ENCODE measurements around the gene UQCRHL. TPM values are rescaled to one million over a fixed set of nuclear protein-coding genes. Genes with fewer than 3 reads are reported as not detected.
A peak's percentile ranks its signal among the peaks of the same experiment; 100 is the strongest.

Gene UQCRHL
- total and polyA plus RNA-seq, 5 donors from 2014 or later: 0.59 to 1.7 (median 1.1) TPM

- Mint-ChIP-seq H3K9me3 (no peaks in the 10 kb centered on the region), H3K36me3 (no peaks in the 10 kb centered on the region), H3K27me3 (no peaks in the 10 kb centered on the region), H3K4me3 (no peak overlapping the region), H3K27ac (no peak overlapping the region), H3K4me1 (no peaks in the 10 kb centered on the region)
- ATAC-seq (ENCODE audit: low read depth in 2 of 2) (no peak), DNase-seq (no peak)
- Histone ChIP-seq H3K27me3 (ENCODE audit: control insufficient read depth, insufficient read depth, low read length) (no peaks in the 10 kb centered on the region), H3K36me3 (ENCODE audit: control insufficient read depth, insufficient read depth, low read length) (no peaks in the 10 kb centered on the region), H3K9me3 (ENCODE audit: control insufficient read depth in 2 of 2, low read length in 2 of 2) (no peaks in the 10 kb centered on the region), H3K4me1 (ENCODE audit: control insufficient read depth, insufficient read depth, low read length, poor library complexity, severe bottlenecking) (no peaks in the 10 kb centered on the region), H3K4me3 (ENCODE audit: low read depth, low read length) (no peak overlapping the region), H3K27ac (ENCODE audit: insufficient read depth, low read length, poor library complexity, severe bottlenecking) (no peak overlapping the region)
Observed at GRCh38 chr1:15799928-15800835, 7.3 kb downstream of the UQCRHL start.

GRCh38 chr1:15799004-15799867 lies 8.2 kb downstream of the UQCRHL start:
- no peak overlapping the region for H3K27ac ChIP-seq (ENCODE audit: insufficient read depth, low read length, poor library complexity, severe bottlenecking)
- DNase-seq (no peak), ATAC-seq (ENCODE audit: low read depth in 2 of 2) (peak in 1 of 2 donors; percentile 30)
- no peaks in the 10 kb centered on the region for H3K4me1 ChIP-seq (ENCODE audit: control insufficient read depth, insufficient read depth, low read length, poor library complexity, severe bottlenecking)
- H3K9me3 ChIP-seq (ENCODE audit: control insufficient read depth in 2 of 2, low read length in 2 of 2): no peaks in the 10 kb centered on the region
- H3K36me3 ChIP-seq (ENCODE audit: control insufficient read depth, insufficient read depth, low read length): no peaks in the 10 kb centered on the region
- H3K27me3 Mint-ChIP-seq: no peaks in the 10 kb centered on the region
- no peak overlapping the region for H3K4me3 Mint-ChIP-seq
- no peaks in the 10 kb centered on the region for H3K36me3 Mint-ChIP-seq
- no peak overlapping the region for H3K27ac Mint-ChIP-seq
- no peaks in the 10 kb centered on the region for H3K27me3 ChIP-seq (ENCODE audit: control insufficient read depth, insufficient read depth, low read length)
- H3K4me3 ChIP-seq (ENCODE audit: low read depth, low read length): no peak overlapping the region
- H3K9me3 Mint-ChIP-seq: no peaks in the 10 kb centered on the region
- H3K4me1 Mint-ChIP-seq: no peaks in the 10 kb centered on the region

- Histone ChIP-seq H3K36me3 (ENCODE audit: control insufficient read depth, insufficient read depth, low read length) (no peaks in the 10 kb centered on the region), H3K4me1 (ENCODE audit: control insufficient read depth, insufficient read depth, low read length, poor library complexity, severe bottlenecking) (no peaks in the 10 kb centered on the region), H3K9me3 (ENCODE audit: control insufficient read depth in 2 of 2, low read length in 2 of 2) (no peaks in the 10 kb centered on the region), H3K27me3 (ENCODE audit: control insufficient read depth, insufficient read depth, low read length) (no peaks in the 10 kb centered on the region), H3K27ac (ENCODE audit: insufficient read depth, low read length, poor library complexity, severe bottlenecking) (no peak overlapping the region), H3K4me3 (ENCODE audit: low read depth, low read length) (no peak overlapping the region)
- no peak for ATAC-seq (ENCODE audit: low read depth in 2 of 2)
- Mint-ChIP-seq H3K36me3 (no peaks in the 10 kb centered on the region), H3K4me1 (no peaks in the 10 kb centered on the region), H3K27me3 (no peaks in the 10 kb centered on the region), H3K27ac (no peak overlapping the region), H3K9me3 (no peaks in the 10 kb centered on the region), H3K4me3 (no peak overlapping the region)
- DNase-seq: no peak
Observed at GRCh38 chr1:15797614-15798390, 9.6 kb downstream of the UQCRHL start.

GRCh38 chr1:15796086-15796462 lies 11.4 kb downstream of the UQCRHL start:
- Histone ChIP-seq H3K27me3 (ENCODE audit: control insufficient read depth, insufficient read depth, low read length) (no peaks in the 10 kb centered on the region), H3K36me3 (ENCODE audit: control insufficient read depth, insufficient read depth, low read length) (no peaks in the 10 kb centered on the region), H3K9me3 (ENCODE audit: control insufficient read depth in 2 of 2, low read length in 2 of 2) (no peaks in the 10 kb centered on the region), H3K4me3 (ENCODE audit: low read depth, low read length) (no peak overlapping the region), H3K4me1 (ENCODE audit: control insufficient read depth, insufficient read depth, low read length, poor library complexity, severe bottlenecking) (no peaks in the 10 kb centered on the region), H3K27ac (ENCODE audit: insufficient read depth, low read length, poor library complexity, severe bottlenecking) (no peak overlapping the region)
- Mint-ChIP-seq H3K36me3 (no peaks in the 10 kb centered on the region), H3K4me3 (no peak overlapping the region), H3K9me3 (no peaks in the 10 kb centered on the region), H3K27ac (no peak overlapping the region), H3K4me1 (peaks cover 0 to 6% (median 2%) of the 10 kb centered on the region in 4 donors), H3K27me3 (peaks cover 6% of the 10 kb centered on the region)
- DNase-seq (no peak), ATAC-seq (ENCODE audit: low read depth in 2 of 2) (no peak)

GRCh38 chr1:15788624-15789301 lies 18.7 kb downstream of the UQCRHL start:
- Mint-ChIP-seq H3K4me1 (peaks cover 0 to 6% (median 2%) of the 10 kb centered on the region in 4 donors), H3K36me3 (no peaks in the 10 kb centered on the region), H3K27me3 (peaks cover 15% of the 10 kb centered on the region), H3K4me3 (no peak overlapping the region), H3K27ac (no peak overlapping the region), H3K9me3 (no peaks in the 10 kb centered on the region)
- H3K9me3 ChIP-seq (ENCODE audit: control insufficient read depth in 2 of 2, low read length in 2 of 2): no peaks in the 10 kb centered on the region
- no peak overlapping the region for H3K4me3 ChIP-seq (ENCODE audit: low read depth, low read length)
- H3K27ac ChIP-seq (ENCODE audit: insufficient read depth, low read length, poor library complexity, severe bottlenecking): no peak overlapping the region
- DNase-seq (no peak), ATAC-seq (ENCODE audit: low read depth in 2 of 2) (no peak)
- no peaks in the 10 kb centered on the region for H3K4me1 ChIP-seq (ENCODE audit: control insufficient read depth, insufficient read depth, low read length, poor library complexity, severe bottlenecking)
- no peaks in the 10 kb centered on the region for H3K27me3 ChIP-seq (ENCODE audit: control insufficient read depth, insufficient read depth, low read length)
- no peaks in the 10 kb centered on the region for H3K36me3 ChIP-seq (ENCODE audit: control insufficient read depth, insufficient read depth, low read length)

GRCh38 chr1:15786581-15786980 lies 20.9 kb downstream of the UQCRHL start:
- H3K9me3 Mint-ChIP-seq: no peaks in the 10 kb centered on the region
- Histone ChIP-seq H3K4me1 (ENCODE audit: control insufficient read depth, insufficient read depth, low read length, poor library complexity, severe bottlenecking) (no peaks in the 10 kb centered on the region), H3K9me3 (ENCODE audit: control insufficient read depth in 2 of 2, low read length in 2 of 2) (no peaks in the 10 kb centered on the region), H3K27ac (ENCODE audit: insufficient read depth, low read length, poor library complexity, severe bottlenecking) (no peak overlapping the region), H3K27me3 (ENCODE audit: control insufficient read depth, insufficient read depth, low read length) (no peaks in the 10 kb centered on the region), H3K36me3 (ENCODE audit: control insufficient read depth, insufficient read depth, low read length) (no peaks in the 10 kb centered on the region), H3K4me3 (ENCODE audit: low read depth, low read length) (no peak overlapping the region)
- peaks cover 9% of the 10 kb centered on the region for H3K27me3 Mint-ChIP-seq
- ATAC-seq (ENCODE audit: low read depth in 2 of 2): no peak
- H3K36me3 Mint-ChIP-seq: no peaks in the 10 kb centered on the region
- DNase-seq: no peak
- H3K27ac Mint-ChIP-seq: no peak overlapping the region
- H3K4me3 Mint-ChIP-seq: no peak overlapping the region
- no peaks in the 10 kb centered on the region for H3K4me1 Mint-ChIP-seq

- H3K36me3 Mint-ChIP-seq: no peaks in the 10 kb centered on the region
- H3K4me3 Mint-ChIP-seq: no peak overlapping the region
- DNase-seq (no peak), ATAC-seq (ENCODE audit: low read depth in 2 of 2) (no peak)
- H3K4me1 ChIP-seq (ENCODE audit: control insufficient read depth, insufficient read depth, low read length, poor library complexity, severe bottlenecking): no peaks in the 10 kb centered on the region
- H3K9me3 Mint-ChIP-seq: no peaks in the 10 kb centered on the region
- H3K27me3 ChIP-seq (ENCODE audit: control insufficient read depth, insufficient read depth, low read length): no peaks in the 10 kb centered on the region
- H3K4me3 ChIP-seq (ENCODE audit: low read depth, low read length): no peak overlapping the region
- no peaks in the 10 kb centered on the region for H3K9me3 ChIP-seq (ENCODE audit: control insufficient read depth in 2 of 2, low read length in 2 of 2)
- no peak overlapping the region for H3K27ac ChIP-seq (ENCODE audit: insufficient read depth, low read length, poor library complexity, severe bottlenecking)
- H3K27ac Mint-ChIP-seq: no peak overlapping the region
- no peaks in the 10 kb centered on the region for H3K4me1 Mint-ChIP-seq
- peaks cover 13% of the 10 kb centered on the region for H3K27me3 Mint-ChIP-seq
- H3K36me3 ChIP-seq (ENCODE audit: control insufficient read depth, insufficient read depth, low read length): no peaks in the 10 kb centered on the region
Observed at GRCh38 chr1:15785683-15786082, 21.8 kb downstream of the UQCRHL start.
